K562 (cell line): ENCODE measurements around the gene TCF3. TPM values are rescaled to one million over a fixed set of nuclear protein-coding genes. Genes with fewer than 3 reads are reported as not detected.

Experiments
- CEBPB ChIP-seq: fragments of 450-650 bp; IDR thresholded peaks from 2 replicates; pipeline ENCODE4 v1.6.1; 2016; ENCODE audit warnings: missing genetic modification characterization, missing compliant biosample characterization
- DDX20 ChIP-seq: fragments of 450-650 bp; IDR thresholded peaks from 2 replicates; pipeline ENCODE4 v1.6.1; 2016; ENCODE audit warnings: missing genetic modification characterization, low read depth, mild to moderate bottlenecking, missing compliant biosample characterization, moderate library complexity
- E2F1 ChIP-seq: sonication (generic); formaldehyde crosslinking; IDR thresholded peaks from 2 replicates; pipeline ENCODE4 v1.8.1; 2023; ENCODE audit warnings: mild to moderate bottlenecking, missing genetic modification reagents, moderate library complexity
- EHMT2 ChIP-seq: fragments of 450-650 bp; IDR thresholded peaks from 2 replicates; pipeline ENCODE4 v1.6.1; 2018; ENCODE audit warnings: antibody characterized with exemption
- EP300 ChIP-seq: IDR thresholded peaks from 2 replicates; pipeline ENCODE4 v1.6.1; 2012; ENCODE audit warnings: low read length, improper control_type of control experiment
- FUS ChIP-seq: fragments of 200-400 bp; formaldehyde crosslinking; optimal IDR thresholded peaks from 2 replicates; pipeline ENCODE3; 2017; ENCODE audit warnings: low read depth, low read length
- HMG20B ChIP-seq: fragments of 250-450 bp; sonication (Bioruptor Pico); IDR thresholded peaks from 2 replicates; pipeline ENCODE4 v1.5.0; 2021; ENCODE audit warnings: mild to moderate bottlenecking
- HMGXB4 ChIP-seq: sonication (generic); formaldehyde crosslinking; IDR thresholded peaks from 2 replicates; pipeline ENCODE4 v1.8.1; 2023; ENCODE audit warnings: mild to moderate bottlenecking, missing genetic modification reagents
- JUNB ChIP-seq: fragments of 450-650 bp; formaldehyde crosslinking; conservative IDR thresholded peaks from 2 replicates; pipeline ENCODE4 v1.4.0; 2020; ENCODE audit warnings: mild to moderate bottlenecking
- NFRKB ChIP-seq: fragments of 450-650 bp; IDR thresholded peaks from 2 replicates; pipeline ENCODE4 v1.6.1; 2016; ENCODE audit warnings: low read depth
- PHF20 ChIP-seq: fragments of 450-650 bp; IDR thresholded peaks from 2 replicates; pipeline ENCODE4 v1.6.1; 2018; ENCODE audit not compliant: partially characterized antibody
- RAD21 ChIP-seq, 2 experiments: fragments of 250-450 bp in 1 of 2; fragments of 450-650 bp in 1 of 2; sonication (Bioruptor Pico) in 1 of 2; formaldehyde crosslinking in 1 of 2; IDR thresholded peaks in 1 of 2; conservative IDR thresholded peaks in 1 of 2; 2 replicates each; pipeline versions ENCODE4 v1.4.0 to v1.8.0; 2020 to 2022; ENCODE audit warnings: mild to moderate bottlenecking in 2 of 2, moderate library complexity in 1 of 2
- TAF15 ChIP-seq: fragments of 200-400 bp; formaldehyde crosslinking; IDR thresholded peaks from 2 replicates; pipeline ENCODE4 v1.6.1; 2017; ENCODE audit warnings: mild to moderate bottlenecking, low read depth, low read length, moderate library complexity
- TARDBP ChIP-seq: fragments of 450-650 bp; IDR thresholded peaks from 2 replicates; pipeline ENCODE4 v1.6.1; 2016
- THAP12 ChIP-seq: fragments of 250-450 bp; sonication (Bioruptor Pico); IDR thresholded peaks from 2 replicates; pipeline ENCODE4 v1.9.0; 2021; ENCODE audit warnings: mild to moderate bottlenecking, inconsistent platforms
- ZNF124 ChIP-seq: sonication (generic); formaldehyde crosslinking; IDR thresholded peaks from 2 replicates; pipeline ENCODE4 v1.8.1; 2022; ENCODE audit warnings: missing genetic modification reagents
- ZNF311 ChIP-seq: fragments of 250-450 bp; sonication (Bioruptor Pico); IDR thresholded peaks from 2 replicates; pipeline ENCODE4 v1.4.0; 2020; ENCODE audit warnings: mild to moderate bottlenecking, moderate library complexity
- ZNF347 ChIP-seq: fragments of 450-650 bp; formaldehyde crosslinking; IDR thresholded peaks from 2 replicates; pipeline ENCODE4 v1.4.0; 2020; ENCODE audit warnings: low read depth, mild to moderate bottlenecking, moderate library complexity
- ZNF695 ChIP-seq: fragments of 450-650 bp; formaldehyde crosslinking; IDR thresholded peaks from 2 replicates; pipeline ENCODE4 v1.4.0; 2020; ENCODE audit warnings: mild to moderate bottlenecking, moderate library complexity
- ZNF699 ChIP-seq: fragments of 250-450 bp; sonication (Bioruptor Pico); IDR thresholded peaks from 2 replicates; pipeline ENCODE4 v1.8.0; 2021; ENCODE audit warnings: mild to moderate bottlenecking, moderate library complexity; ENCODE audit not compliant: insufficient replicate concordance
- polyA plus RNA-seq, 8 experiments: library from polyadenylated mRNA; depleted of rRNA in 4 of 8; stranded (reverse) in 5 of 8; unstranded in 3 of 8; fragments of >200 nt; fragmentation: Nextera tagmentation in 2 of 8; fragmentation: Illumina TruSeq in 1 of 8; extraction: Ambion mirVana in 2 of 8; extraction: Trizol in 1 of 8; gene quantifications; 2 replicates each; pipeline versions ENCODE4 v1.2.1 to v1.2.3, GENCODE V29; 2011 to 2014; ENCODE audit warnings: inconsistent platforms in 1 of 8, missing spikeins in 1 of 8
- total RNA-seq, 7 experiments: library from RNA; depleted of rRNA in 6 of 7; stranded (reverse); fragments of >200 nt in 6 of 7; fragmentation: Illumina TruSeq in 2 of 7; extraction: Trizol in 2 of 7; gene quantifications; 2 replicates each; pipeline versions ENCODE4 v1.2.1 to v1.2.3, GENCODE V29; 2011 to 2021; ENCODE audit warnings: low replicate concordance in 1 of 7
- TF ChIP-seq, protein P1 (sequence below): fragments of 450-650 bp; IDR thresholded peaks from 2 replicates; pipeline ENCODE4 v1.7.1; 2018; ENCODE audit warnings: mild to moderate bottlenecking, low read depth; ENCODE audit not compliant: partially characterized antibody

TCF3 gene
- total and polyA plus RNA-seq, 9 of the 15 experiments (the other 6 are each of a cell fraction or from before 2014, with no cell fraction given), result 5.6 to 259 (median 84.0) TPM

- TF ChIP-seq HMGXB4 (peak; percentile 65; the same call in 1 of the 2 replicates), EHMT2 (no peak), E2F1 (CRISPR knock-in tag) (peak; percentile 78), JUNB (CRISPR knock-in tag) (peak; percentile 63; the same call in 1 of the 2 replicates), TARDBP (no peak), RAD21 (CRISPR knock-in tag; conservative IDR thresholded peaks at IDR 0.05 in 1 of 2, IDR thresholded peaks at IDR 0.05 in 1 of 2) (peak; percentile 10 to 33; a peak in 2 of 4 replicates), NFRKB (peak; percentile 96), ZNF699 (CRISPR knock-in tag) (no peak), CEBPB (tag) (peak; percentile 97), ZNF695 (CRISPR knock-in tag) (no peak), ZNF311 (CRISPR knock-in tag) (no peak), THAP12 (no peak), PHF20 (peak; percentile 52), DDX20 (tag) (no peak), TAF15 (no peak), ZNF347 (no peak), EP300 (peak; percentile 30), FUS (no peak), ZNF124 (CRISPR knock-in tag) (no peak), HMG20B (CRISPR knock-in tag) (no peak)
- TF ChIP-seq, protein P1, sequence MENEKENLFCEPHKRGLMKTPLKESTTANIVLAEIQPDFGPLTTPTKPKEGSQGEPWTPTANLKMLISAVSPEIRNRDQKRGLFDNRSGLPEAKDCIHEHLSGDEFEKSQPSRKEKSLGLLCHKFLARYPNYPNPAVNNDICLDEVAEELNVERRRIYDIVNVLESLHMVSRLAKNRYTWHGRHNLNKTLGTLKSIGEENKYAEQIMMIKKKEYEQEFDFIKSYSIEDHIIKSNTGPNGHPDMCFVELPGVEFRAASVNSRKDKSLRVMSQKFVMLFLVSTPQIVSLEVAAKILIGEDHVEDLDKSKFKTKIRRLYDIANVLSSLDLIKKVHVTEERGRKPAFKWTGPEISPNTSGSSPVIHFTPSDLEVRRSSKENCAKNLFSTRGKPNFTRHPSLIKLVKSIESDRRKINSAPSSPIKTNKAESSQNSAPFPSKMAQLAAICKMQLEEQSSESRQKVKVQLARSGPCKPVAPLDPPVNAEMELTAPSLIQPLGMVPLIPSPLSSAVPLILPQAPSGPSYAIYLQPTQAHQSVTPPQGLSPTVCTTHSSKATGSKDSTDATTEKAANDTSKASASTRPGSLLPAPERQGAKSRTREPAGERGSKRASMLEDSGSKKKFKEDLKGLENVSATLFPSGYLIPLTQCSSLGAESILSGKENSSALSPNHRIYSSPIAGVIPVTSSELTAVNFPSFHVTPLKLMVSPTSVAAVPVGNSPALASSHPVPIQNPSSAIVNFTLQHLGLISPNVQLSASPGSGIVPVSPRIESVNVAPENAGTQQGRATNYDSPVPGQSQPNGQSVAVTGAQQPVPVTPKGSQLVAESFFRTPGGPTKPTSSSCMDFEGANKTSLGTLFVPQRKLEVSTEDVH, result no peak
These were observed at the start of gene TCF3 (continued) for GRCh38 chr19:1652471-1653299.
